Esophagus muscularis mucosa (tissue), 4 donors: ENCODE results near the gene TAS2R40. TPM values are rescaled to one million over a fixed set of nuclear protein-coding genes. Genes with fewer than 3 reads are reported as not detected.

Experiments
- DNase-seq: peaks from one replicate; pipeline ENCODE4 v3.0.0-alpha.2; 2017; ENCODE audit errors: extremely low spot score
- H3K27ac ChIP-seq, 4 donors: fragments of 200-600 bp; sonication (generic); replicated peaks in 1 of 4; 1 replicate in 3 of 4; 2 replicates in 1 of 4; pipeline ENCODE4 v1.5.1; 2016 to 2019; ENCODE audit warnings: mild to moderate bottlenecking in 1 of 4
- H3K27me3 ChIP-seq, 4 donors: fragments of 200-600 bp; sonication (generic); one replicate each; pipeline versions ENCODE4 v1.5.1 to v1.6.0; 2016 to 2019
- H3K36me3 ChIP-seq, 4 donors: fragments of 200-600 bp; sonication (generic); one replicate each; pipeline ENCODE4 v1.5.1; 2016 to 2019
- H3K4me1 ChIP-seq, 4 donors: fragments of 200-600 bp; sonication (generic); one replicate each; pipeline ENCODE4 v1.5.1; 2016 to 2019
- H3K4me3 ChIP-seq, 4 donors: fragments of 200-600 bp; sonication (generic); 1 replicate in 2 of 4; 2 replicates in 2 of 4; pipeline ENCODE4 v1.5.1; 2016 to 2019; ENCODE audit warnings: mild to moderate bottlenecking in 4 of 4, moderate library complexity in 1 of 4
- H3K9me3 ChIP-seq, 4 donors: fragments of 200-600 bp; sonication (generic); 1 replicate in 3 of 4; 2 replicates in 1 of 4; pipeline ENCODE4 v1.5.1; 2016 to 2019
- EP300 ChIP-seq: sonication (generic); formaldehyde crosslinking; IDR thresholded peaks from one replicate; pipeline ENCODE4 v1.6.1; 2017; ENCODE audit warnings: antibody characterized with exemption
- POLR2A ChIP-seq: fragments of 450-650 bp; IDR thresholded peaks from one replicate; pipeline ENCODE4 v1.6.1; 2017; ENCODE audit warnings: antibody characterized with exemption, moderate library complexity, mild to moderate bottlenecking, low read depth
- POLR2AphosphoS5 ChIP-seq, 2 donors: sonication (generic); formaldehyde crosslinking; IDR thresholded peaks; one replicate each; pipeline ENCODE4 v1.6.1; 2017; ENCODE audit warnings: antibody characterized with exemption in 2 of 2
- WGBS: methylation state at CpG from one replicate; pipeline ENCODE4 v1.1.5; 2018; 5-methylcytosine and 5-hydroxymethylcytosine counted together
- intact Hi-C: fragments of 100-400 bp; cut with DNase I; formaldehyde crosslinking; loops from one replicate; pipeline ENCODE4 v1.15.1; 2023
- total RNA-seq, 4 donors: library from RNA; depleted of rRNA; stranded (reverse); fragments of >200 nt; gene quantifications; one replicate each; pipeline versions ENCODE4 v1.1.0 to v1.2.1, GENCODE V29; 2016
- TF ChIP-seq, protein P1 (sequence below), 3 experiments: fragments of 200-600 bp in 2 of 3; fragments of 450-650 bp in 1 of 3; sonication (generic) in 2 of 3; IDR thresholded peaks; one replicate each; pipeline ENCODE4 v1.5.1; 2017 to 2019; ENCODE audit warnings: antibody characterized with exemption in 3 of 3, mild to moderate bottlenecking in 2 of 3, moderate library complexity in 1 of 3

The TAS2R40 gene
- total RNA-seq, 4 donors from 2014 or later: not detected

DNA sequence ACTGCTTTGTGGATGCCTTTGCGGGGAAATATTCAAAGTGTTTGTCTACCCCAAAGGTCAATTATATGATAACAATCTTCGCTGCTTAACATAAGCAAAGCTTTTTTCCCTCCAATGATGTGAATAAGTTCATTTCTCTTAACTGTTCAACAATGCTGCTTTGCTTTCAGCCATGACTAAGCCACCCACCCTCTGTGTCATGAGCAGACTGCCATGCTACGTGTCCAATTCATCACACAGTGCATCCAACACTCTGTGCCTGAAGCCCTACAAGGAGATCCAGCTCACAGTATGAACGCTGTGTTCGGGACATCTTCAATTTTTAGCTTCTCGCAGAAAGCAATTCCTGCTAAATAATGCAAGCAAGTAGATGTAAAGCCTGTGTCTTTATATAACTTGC is 5.7 kb upstream of the TAS2R40 start:
- TF ChIP-seq POLR2A: no peak
- no peak for TF ChIP-seq POLR2AphosphoS5 (IDR thresholded peaks at IDR 0.05)
- TF ChIP-seq EP300: no peak
- TF ChIP-seq, protein P1, sequence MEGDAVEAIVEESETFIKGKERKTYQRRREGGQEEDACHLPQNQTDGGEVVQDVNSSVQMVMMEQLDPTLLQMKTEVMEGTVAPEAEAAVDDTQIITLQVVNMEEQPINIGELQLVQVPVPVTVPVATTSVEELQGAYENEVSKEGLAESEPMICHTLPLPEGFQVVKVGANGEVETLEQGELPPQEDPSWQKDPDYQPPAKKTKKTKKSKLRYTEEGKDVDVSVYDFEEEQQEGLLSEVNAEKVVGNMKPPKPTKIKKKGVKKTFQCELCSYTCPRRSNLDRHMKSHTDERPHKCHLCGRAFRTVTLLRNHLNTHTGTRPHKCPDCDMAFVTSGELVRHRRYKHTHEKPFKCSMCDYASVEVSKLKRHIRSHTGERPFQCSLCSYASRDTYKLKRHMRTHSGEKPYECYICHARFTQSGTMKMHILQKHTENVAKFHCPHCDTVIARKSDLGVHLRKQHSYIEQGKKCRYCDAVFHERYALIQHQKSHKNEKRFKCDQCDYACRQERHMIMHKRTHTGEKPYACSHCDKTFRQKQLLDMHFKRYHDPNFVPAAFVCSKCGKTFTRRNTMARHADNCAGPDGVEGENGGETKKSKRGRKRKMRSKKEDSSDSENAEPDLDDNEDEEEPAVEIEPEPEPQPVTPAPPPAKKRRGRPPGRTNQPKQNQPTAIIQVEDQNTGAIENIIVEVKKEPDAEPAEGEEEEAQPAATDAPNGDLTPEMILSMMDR (IDR thresholded peaks at IDR 0.05): no peak

DNA sequence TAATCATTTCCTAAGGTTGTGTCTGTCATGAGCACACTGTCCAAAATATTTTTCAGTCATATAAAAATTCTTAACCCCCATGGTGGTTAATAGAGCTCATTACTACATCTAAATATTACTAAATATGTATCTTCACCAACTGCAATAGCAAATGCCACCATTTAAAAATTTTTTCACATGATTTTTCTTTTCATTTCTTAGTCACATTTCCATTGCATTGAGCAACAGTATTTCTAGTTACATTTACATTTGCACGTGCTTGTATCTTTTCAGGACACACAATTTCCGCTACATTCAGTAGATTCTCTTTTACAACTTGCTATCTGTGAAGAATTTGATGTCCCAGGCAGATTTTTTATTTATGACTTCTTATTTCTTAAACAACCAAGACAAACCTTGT is 5.2 kb upstream of the TAS2R40 start:
- no peak for TF ChIP-seq POLR2AphosphoS5 (IDR thresholded peaks at IDR 0.05)
- TF ChIP-seq, protein P1 (IDR thresholded peaks at IDR 0.05): no peak
- TF ChIP-seq POLR2A: no peak
- no peak for TF ChIP-seq EP300
- no peaks in the 10 kb centered on the region for H3K9me3 ChIP-seq
- DNase-seq: no peak
- intact Hi-C loops: no loop called here
- H3K4me3 ChIP-seq: no peak overlapping the region
- no peaks in the 10 kb centered on the region for H3K36me3 ChIP-seq
- H3K4me1 ChIP-seq: peaks cover 0 to 14% (median 4%) of the 10 kb centered on the region in 4 donors
- peaks cover 0 to 2% (median 0%) of the 10 kb centered on the region in 4 donors for H3K27me3 ChIP-seq
- H3K27ac ChIP-seq: no peak overlapping the region
- WGBS: 88% methylated on average over 2 of the region's 2 CpGs

More for the DNA sequence above, 5.7 kb upstream of the TAS2R40 start:
- Histone ChIP-seq H3K9me3 (no peaks in the 10 kb centered on the region), H3K27me3 (peaks cover 0 to 2% (median 0%) of the 10 kb centered on the region in 4 donors), H3K36me3 (no peaks in the 10 kb centered on the region), H3K4me3 (no peak overlapping the region), H3K4me1 (peaks cover 0 to 14% (median 4%) of the 10 kb centered on the region in 4 donors), H3K27ac (peak overlapping the region in 1 of 4 donors; percentile 23)
- intact Hi-C loops: no loop called here
- DNase-seq: no peak
- 61% methylated on average over 6 of the region's 6 CpGs for WGBS

DNA sequence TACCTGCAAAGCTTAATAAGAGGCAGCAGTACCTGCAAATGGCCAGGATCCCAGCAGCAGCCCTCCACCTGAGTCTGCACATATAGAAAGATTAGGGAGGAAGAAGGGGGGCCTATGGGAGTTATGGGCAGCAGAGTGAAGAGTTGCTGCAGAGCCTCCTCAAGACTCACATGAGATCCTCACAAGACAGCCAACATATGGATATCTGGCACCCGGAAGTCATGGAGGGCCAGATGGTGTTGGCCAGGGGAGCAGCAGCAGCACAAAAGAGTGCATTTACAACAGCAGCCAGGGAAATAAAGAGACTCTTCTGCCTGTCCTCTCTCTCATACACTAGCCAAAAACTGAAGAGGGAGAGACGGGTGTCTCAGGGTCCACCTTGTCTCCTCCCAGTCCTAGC is 4.0 kb upstream of the TAS2R40 start:
- H3K27me3 ChIP-seq: peaks cover 0 to 2% (median 0%) of the 10 kb centered on the region in 4 donors
- H3K9me3 ChIP-seq: no peaks in the 10 kb centered on the region
- no peak for TF ChIP-seq POLR2AphosphoS5 (IDR thresholded peaks at IDR 0.05)
- TF ChIP-seq, protein P1 (IDR thresholded peaks at IDR 0.05): no peak
- no peak for TF ChIP-seq POLR2A
- no peak for TF ChIP-seq EP300
- no peaks in the 10 kb centered on the region for H3K36me3 ChIP-seq
- no peak overlapping the region for H3K27ac ChIP-seq
- H3K4me3 ChIP-seq: no peak overlapping the region
- intact Hi-C loops: no loop called here
- H3K4me1 ChIP-seq: peaks cover 0 to 14% (median 4%) of the 10 kb centered on the region in 4 donors
- WGBS: 73% methylated on average over 2 of the region's 2 CpGs
- DNase-seq: no peak

DNA sequence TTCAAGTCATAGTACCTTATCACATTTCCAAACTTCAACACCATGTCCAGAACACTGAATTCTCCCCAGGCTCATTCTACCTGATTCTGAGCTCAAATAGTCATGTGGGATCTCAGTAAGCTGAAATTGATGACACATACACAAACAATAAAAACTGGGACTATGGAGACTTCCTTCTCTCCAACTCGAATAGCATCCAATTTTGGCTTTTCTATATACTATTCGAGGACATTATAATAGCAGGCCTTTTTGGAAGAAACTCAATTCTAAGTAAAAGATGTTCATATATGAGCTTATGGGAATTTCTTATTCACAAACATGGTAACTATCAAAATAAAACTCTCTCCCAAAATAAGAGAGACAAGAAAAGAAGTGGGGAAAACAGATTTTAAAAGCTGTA is 551 bp upstream of the TAS2R40 start:
- no peaks in the 10 kb centered on the region for H3K36me3 ChIP-seq

More for the DNA sequence above, 551 bp upstream of the TAS2R40 start:
- Histone ChIP-seq H3K4me1 (peaks cover 0 to 2% (median under 1%) of the 10 kb centered on the region in 4 donors), H3K9me3 (no peaks in the 10 kb centered on the region), H3K4me3 (no peak overlapping the region), H3K27me3 (peaks cover 0 to 2% (median 0%) of the 10 kb centered on the region in 4 donors), H3K27ac (no peak overlapping the region)
- intact Hi-C loops: no loop called here
- no peak for DNase-seq
- no peak for TF ChIP-seq POLR2AphosphoS5 (IDR thresholded peaks at IDR 0.05)
- TF ChIP-seq POLR2A: no peak
- TF ChIP-seq, protein P1 (IDR thresholded peaks at IDR 0.05): no peak
- WGBS: 71% methylated on average over 2 of the region's 2 CpGs
